HK-2 (cell line): ENCODE results near the gene PDE4D.
"Not testable (repeated sequence)": the region's sequence is repeated elsewhere in the genome, so short reads cannot be mapped to it uniquely, and the experiment has no call there.

Experiments
- DNase-seq: peaks from one replicate; pipeline ENCODE4 v3.0.0-alpha.2; 2018; ENCODE audit not compliant: unreplicated experiment

Gene PDE4D

GRCh38 chr5:59608745-59609144 lies 284.8 kb downstream of the PDE4D start:
- DNase-seq, result no peak

- DNase-seq, result no peak
Observed at GRCh38 chr5:59607138-59607765, 286.3 kb downstream of the PDE4D start.

- DNase-seq, result no peak
Observed at GRCh38 chr5:59605915-59606314, 287.6 kb downstream of the PDE4D start.

GRCh38 chr5:59604111-59604510 lies 289.4 kb downstream of the PDE4D start:
- DNase-seq, result no peak

GRCh38 chr5:59600998-59601397 lies 292.5 kb downstream of the PDE4D start:
- no peak for DNase-seq

GRCh38 chr5:59600153-59600552 lies 293.4 kb downstream of the PDE4D start:
- DNase-seq, result no peak

- DNase-seq, result no peak
Observed at GRCh38 chr5:59599729-59600128, 293.8 kb downstream of the PDE4D start.

- no peak for DNase-seq
Observed at GRCh38 chr5:59598547-59598874, 295.0 kb downstream of the PDE4D start.

GRCh38 chr5:59597690-59598546 lies 295.6 kb downstream of the PDE4D start:
- no peak for DNase-seq

- no peak for DNase-seq
Observed at GRCh38 chr5:59596586-59597350, 296.8 kb downstream of the PDE4D start.

GRCh38 chr5:59594118-59594517 lies 299.4 kb downstream of the PDE4D start:
- not testable (repeated sequence) for DNase-seq

- DNase-seq, result no peak
Observed at GRCh38 chr5:59593439-59594007, 300.0 kb downstream of the PDE4D start.

GRCh38 chr5:59592101-59592500 lies 301.4 kb downstream of the PDE4D start:
- DNase-seq, result no peak

GRCh38 chr5:59591162-59591561 lies 302.4 kb downstream of the PDE4D start:
- no peak for DNase-seq

GRCh38 chr5:59588922-59589321 lies 304.6 kb downstream of the PDE4D start:
- DNase-seq, result no peak

GRCh38 chr5:59587489-59588337 lies 305.8 kb downstream of the PDE4D start:
- DNase-seq, result no peak

- no peak for DNase-seq
Observed at GRCh38 chr5:59586841-59587240, 306.7 kb downstream of the PDE4D start.

- DNase-seq, result no peak
Observed at GRCh38 chr5:59584858-59585846, 308.4 kb downstream of the PDE4D start.

GRCh38 chr5:59583810-59584562 lies 309.5 kb downstream of the PDE4D start:
- DNase-seq, result no peak
